NCI-H748 treated with DMSO at 0.1 percent for 48 hours (cell line): ENCODE results near the gene CASP1.
"Not testable (repeated sequence)": the region's sequence is repeated elsewhere in the genome, so short reads cannot be mapped to it uniquely, and the experiment has no call there.

ENCODE experiments used
- DNase-seq: peaks from one replicate; lab custom pipeline; 2025; lab: John Stamatoyannopoulos, UW

CASP1 gene

GRCh38 chr11:105034813-105035620 lies at the start of gene CASP1:
Gene CASP1, minus strand, starts transcription at chr11:105035144. Its CDS starts 31 bp downstream, at chr11:105035113.
- no peak for DNase-seq

- no peak for DNase-seq
Measured at GRCh38 chr11:105081412-105082150, 46.6 kb upstream of the CASP1 start.

- not testable (repeated sequence) for DNase-seq
Measured at GRCh38 chr11:105080171-105080906, 45.4 kb upstream of the CASP1 start.

- no peak for DNase-seq
Measured at GRCh38 chr11:105078283-105078682, 43.3 kb upstream of the CASP1 start.

- DNase-seq = not testable (repeated sequence)
Measured at GRCh38 chr11:105077141-105077790, 42.3 kb upstream of the CASP1 start.

GRCh38 chr11:105074166-105074530 lies 39.2 kb upstream of the CASP1 start:
- DNase-seq = no peak

- no peak for DNase-seq
Measured at GRCh38 chr11:105073456-105074165, 38.7 kb upstream of the CASP1 start.

- DNase-seq = not testable (repeated sequence)
Measured at GRCh38 chr11:105072080-105072479, 37.1 kb upstream of the CASP1 start.

- DNase-seq = no peak
Measured at GRCh38 chr11:105071089-105071732, 36.3 kb upstream of the CASP1 start.

GRCh38 chr11:105070306-105070705 lies 35.4 kb upstream of the CASP1 start:
- DNase-seq = no peak

- DNase-seq = not testable (repeated sequence)
Measured at GRCh38 chr11:105069749-105070148, 34.8 kb upstream of the CASP1 start.

GRCh38 chr11:105063245-105063941 lies 28.4 kb upstream of the CASP1 start:
- not testable (repeated sequence) for DNase-seq

GRCh38 chr11:105057432-105057831 lies 22.5 kb upstream of the CASP1 start:
- no peak for DNase-seq

GRCh38 chr11:105056446-105056845 lies 21.5 kb upstream of the CASP1 start:
- no peak for DNase-seq

GRCh38 chr11:105054723-105055493 lies 20.0 kb upstream of the CASP1 start:
- no peak for DNase-seq

- DNase-seq = no peak
Measured at GRCh38 chr11:105052487-105052886, 17.5 kb upstream of the CASP1 start.

- DNase-seq = no peak
Measured at GRCh38 chr11:105051559-105051958, 16.6 kb upstream of the CASP1 start.

- DNase-seq = no peak
Measured at GRCh38 chr11:105049481-105049880, 14.5 kb upstream of the CASP1 start.

GRCh38 chr11:105046898-105047579 lies 12.1 kb upstream of the CASP1 start:
- no peak for DNase-seq
